ENCODE measurements around the gene SPATA32. TPM values are rescaled to one million over a fixed set of nuclear protein-coding genes. Genes with fewer than 3 reads are reported as not detected.

SPATA32 gene
- total RNA-seq, 1 experiment from 2014 or later: 0.81 TPM

GRCh38 chr17:45227101-45227925 lies 34.6 kb downstream of the SPATA32 start:
- Histone ChIP-seq H3K14ac (ENCODE audit: insufficient read depth, low read length) (no peak overlapping the region), H3K4me1 (ENCODE audit: insufficient read depth, low read length) (no peaks in the 10 kb centered on the region; the same call in 1 of the 2 replicates), H3K18ac (ENCODE audit: insufficient read length, low read depth, low read length) (no peak overlapping the region), H4K20me1 (ENCODE audit: control insufficient read depth, insufficient read depth, insufficient read length) (no peaks in the 10 kb centered on the region), H2AK5ac (ENCODE audit: insufficient read length, low read length) (no peak overlapping the region), H3K79me1 (ENCODE audit: insufficient read depth, low read depth, low read length, poor library complexity, severe bottlenecking) (no peaks in the 10 kb centered on the region), H4K91ac (ENCODE audit: insufficient read length, low read depth, low read length) (no peak overlapping the region), H2AFZ (ENCODE audit: low read length) (no peak overlapping the region), H4K8ac (replicated peaks; ENCODE audit: insufficient read length, low read depth, low read length) (no peak overlapping the region), H3K79me2 (ENCODE audit: insufficient read depth, low read length) (no peaks in the 10 kb centered on the region), H2BK15ac (ENCODE audit: low read depth, low read length) (no peak overlapping the region), H3K9ac (ENCODE audit: extremely low read depth, insufficient read length, low read length) (no peak overlapping the region), H3K4ac (ENCODE audit: low read depth, low read length) (no peak overlapping the region), H4K5ac (ENCODE audit: insufficient read length, low read depth, low read length) (no peak overlapping the region), H2BK120ac (ENCODE audit: low read depth, low read length, poor library complexity, severe bottlenecking) (no peak overlapping the region), H3T11ph (ENCODE audit: low read length) (no peak overlapping the region), H2BK12ac (ENCODE audit: insufficient read length, low read depth, low read length) (no peak overlapping the region), H3K23ac (ENCODE audit: insufficient read length, low read depth, low read length) (no peak overlapping the region), H3K23me2 (ENCODE audit: insufficient read length, low read depth, low read length, poor library complexity, severe bottlenecking) (peaks cover 3% of the 10 kb centered on the region), H2BK5ac (ENCODE audit: insufficient read length, low read length) (no peak overlapping the region), H3K27ac (ENCODE audit: insufficient read length, low read depth, low read length) (no peak overlapping the region), H3K9me3 (ENCODE audit: control insufficient read depth, low read depth, low read length) (no peaks in the 10 kb centered on the region), H3K27me3 (ENCODE audit: insufficient read depth, low read length) (no peaks in the 10 kb centered on the region; the same call in 1 of the 2 replicates), H3K4me2 (ENCODE audit: insufficient read depth, insufficient read length, low read length) (no peak overlapping the region), H3K56ac (ENCODE audit: insufficient read length, low read depth, low read length) (no peak overlapping the region), H2BK20ac (ENCODE audit: low read depth, low read length, poor library complexity, severe bottlenecking) (no peak overlapping the region)
- DNase-seq: no peak
- Mint-ChIP-seq H3K4me1 (peaks cover 34 to 71% of the 10 kb centered on the region in 2 experiments), H3K27ac (no peak overlapping the region), H3K4me3 (no peak overlapping the region; a peak in 1 of 5 replicates), H3K27me3 (ENCODE audit: low read depth) (peaks cover 45% of the 10 kb centered on the region), H3K9me3 (no peaks in the 10 kb centered on the region), H3K36me3 (ENCODE audit: insufficient read depth in 1 of 3, low read depth in 3 of 3) (no peaks in the 10 kb centered on the region)
- no peak for TF ChIP-seq CTCF (conservative IDR thresholded peaks at IDR 0.05)
- WGBS (ENCODE audit: extremely low coverage, insufficient read length, low lambda C conversion rate): no CpG with 5 or more reads among the region's 8 CpGs
